EH (cell line): ENCODE results near the gene RYK.

Source experiments
- DNase-seq: peaks from one replicate; pipeline ENCODE4 v3.0.0-alpha.2; 2015; ENCODE audit warnings: low read depth

RYK gene

GRCh38 chr3:134148534-134148933 is 102.1 kb downstream of the RYK start:
- no peak for DNase-seq

GRCh38 chr3:134147411-134147810 is 103.2 kb downstream of the RYK start:
- no peak for DNase-seq

- DNase-seq = no peak
Measured at GRCh38 chr3:134146666-134147065, 104.0 kb downstream of the RYK start.

- DNase-seq = no peak
Measured at GRCh38 chr3:134145183-134145582, 105.5 kb downstream of the RYK start.

- no peak for DNase-seq
Measured at GRCh38 chr3:134144694-134145093, 106.0 kb downstream of the RYK start.

- no peak for DNase-seq
Measured at GRCh38 chr3:134143828-134144401, 106.7 kb downstream of the RYK start.

GRCh38 chr3:134136604-134137003 is 114.1 kb downstream of the RYK start:
- DNase-seq = no peak

GRCh38 chr3:134134698-134135415 is 115.8 kb downstream of the RYK start:
- DNase-seq = peak; percentile 57

- DNase-seq = peak; percentile 11
Measured at GRCh38 chr3:134134240-134134639, 116.4 kb downstream of the RYK start.

GRCh38 chr3:134132961-134133360 is 117.7 kb downstream of the RYK start:
- DNase-seq = no peak

GRCh38 chr3:134126153-134126552 is 124.5 kb downstream of the RYK start:
- peak; percentile 13 for DNase-seq

GRCh38 chr3:134114726-134115125 is 135.9 kb downstream of the RYK start:
- no peak for DNase-seq

GRCh38 chr3:134111616-134112015 is 139.0 kb downstream of the RYK start:
- no peak for DNase-seq

- no peak for DNase-seq
Measured at GRCh38 chr3:134110963-134111362, 139.7 kb downstream of the RYK start.
